Tibial artery (tissue), 4 donors: Measurements from ENCODE around the gene CAMLG.

Experiments used
- DNase-seq, 2 donors: peaks; one replicate each; pipeline ENCODE4 v3.0.0-alpha.2; 2019
- H3K27ac ChIP-seq, 2 donors: fragments of 200-600 bp; sonication (generic) in 1 of 2; 1 replicate in 1 of 2; 2 replicates in 1 of 2; pipeline ENCODE4 v1.5.1; 2018 to 2019; ENCODE audit warnings: mild to moderate bottlenecking in 1 of 2
- H3K27me3 ChIP-seq, 2 donors: fragments of 200-600 bp; sonication (generic) in 1 of 2; one replicate each; pipeline versions ENCODE4 v1.5.1 to v1.6.0; 2016 to 2019
- H3K36me3 ChIP-seq, 3 donors: fragments of 200-600 bp; sonication (generic) in 2 of 3; one replicate each; pipeline ENCODE4 v1.5.1; 2016 to 2019; ENCODE audit warnings: mild to moderate bottlenecking in 2 of 3
- H3K4me1 ChIP-seq, 4 donors: fragments of 200-600 bp; sonication (generic) in 2 of 4; 1 replicate in 3 of 4; 2 replicates in 1 of 4; pipeline ENCODE4 v1.5.1; 2016 to 2019
- H3K4me3 ChIP-seq, 2 donors: fragments of 200-600 bp; sonication (generic) in 1 of 2; 1 replicate in 1 of 2; 2 replicates in 1 of 2; pipeline ENCODE4 v1.5.1; 2018 to 2019; ENCODE audit warnings: mild to moderate bottlenecking in 2 of 2
- H3K9me3 ChIP-seq, 3 donors: fragments of 200-600 bp; sonication (generic) in 1 of 3; one replicate each; pipeline ENCODE4 v1.5.1; 2016 to 2019
- CTCF ChIP-seq, 2 experiments: fragments of 200-600 bp in 1 of 2; fragments of 450-650 bp in 1 of 2; IDR thresholded peaks; one replicate each; pipeline ENCODE4 v1.5.1; 2017 to 2019; ENCODE audit warnings: antibody characterized with exemption in 2 of 2, mild to moderate bottlenecking in 1 of 2, moderate library complexity in 1 of 2
- intact Hi-C: fragments of 100-400 bp; cut with DNase I; formaldehyde crosslinking; loops from one replicate; pipeline ENCODE4 v1.15.0; 2023; ENCODE audit warnings: low total_unique reads

CAMLG gene

GRCh38 chr5:134798468-134798867 is 60.1 kb downstream of the CAMLG start:
- TF ChIP-seq CTCF (IDR thresholded peaks at IDR 0.05) = no peak
- Histone ChIP-seq H3K36me3 (peaks cover 48 to 90% (median 62%) of the 10 kb centered on the region in 3 donors), H3K27ac (no peak overlapping the region), H3K4me1 (no peaks in the 10 kb centered on the region), H3K4me3 (no peak overlapping the region), H3K9me3 (no peaks in the 10 kb centered on the region), H3K27me3 (no peaks in the 10 kb centered on the region)
- DNase-seq = no peak
- intact Hi-C loops = no loop called here
